GM20000 (cell line): ENCODE measurements around the gene CHURC1.

Experiments
- DNase-seq: peaks from one replicate; pipeline ENCODE4 v3.0.0; 2012; ENCODE audit warnings: low spot score
- TF ChIP-seq, protein P1 (sequence below): IDR thresholded peaks from 2 replicates; pipeline ENCODE4 v1.5.1; 2012; ENCODE audit warnings: mild to moderate bottlenecking, control low read depth; ENCODE audit errors: extremely low read depth, missing control alignments

CHURC1 gene

DNA sequence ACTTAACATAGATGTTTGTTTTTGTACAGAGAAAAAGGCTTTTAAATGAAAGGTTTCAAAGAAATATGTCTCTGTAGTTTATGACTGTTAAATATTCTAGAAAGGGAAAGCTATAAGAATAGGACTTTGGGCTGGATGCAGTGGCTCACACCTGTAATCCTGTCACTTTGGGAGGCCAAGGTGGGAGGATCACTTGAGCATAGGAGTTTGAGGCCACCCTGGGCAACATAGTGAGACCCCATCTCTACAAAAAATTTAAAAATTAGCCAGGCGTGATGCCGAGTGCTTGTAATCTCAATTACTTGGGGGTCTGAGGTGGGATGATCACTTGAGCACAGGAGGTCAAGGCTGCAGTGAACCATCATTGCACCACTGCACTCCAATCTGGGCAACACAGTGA is 16.9 kb downstream of the CHURC1 start:
- DNase-seq = no peak

DNA sequence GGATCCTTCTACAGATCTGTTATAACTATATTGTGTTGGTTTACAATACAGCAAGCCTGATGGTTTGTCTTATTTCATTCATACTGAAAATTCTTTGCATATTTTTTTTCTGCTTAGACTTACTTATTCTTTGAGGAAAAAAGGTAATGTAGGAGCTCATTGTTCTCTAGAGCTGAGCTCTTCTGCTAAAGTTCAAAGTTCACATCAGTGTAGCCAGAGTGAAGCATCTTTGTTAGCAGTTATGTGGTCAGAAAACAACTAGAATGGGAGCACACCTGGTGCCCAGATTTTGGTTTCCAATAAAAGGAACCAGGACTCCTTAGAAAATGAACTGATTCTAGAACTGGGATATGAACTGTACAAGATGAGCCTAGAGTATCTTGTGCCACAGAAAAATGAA is 18.0 kb downstream of the CHURC1 start:
- DNase-seq = no peak
- TF ChIP-seq, protein P1, sequence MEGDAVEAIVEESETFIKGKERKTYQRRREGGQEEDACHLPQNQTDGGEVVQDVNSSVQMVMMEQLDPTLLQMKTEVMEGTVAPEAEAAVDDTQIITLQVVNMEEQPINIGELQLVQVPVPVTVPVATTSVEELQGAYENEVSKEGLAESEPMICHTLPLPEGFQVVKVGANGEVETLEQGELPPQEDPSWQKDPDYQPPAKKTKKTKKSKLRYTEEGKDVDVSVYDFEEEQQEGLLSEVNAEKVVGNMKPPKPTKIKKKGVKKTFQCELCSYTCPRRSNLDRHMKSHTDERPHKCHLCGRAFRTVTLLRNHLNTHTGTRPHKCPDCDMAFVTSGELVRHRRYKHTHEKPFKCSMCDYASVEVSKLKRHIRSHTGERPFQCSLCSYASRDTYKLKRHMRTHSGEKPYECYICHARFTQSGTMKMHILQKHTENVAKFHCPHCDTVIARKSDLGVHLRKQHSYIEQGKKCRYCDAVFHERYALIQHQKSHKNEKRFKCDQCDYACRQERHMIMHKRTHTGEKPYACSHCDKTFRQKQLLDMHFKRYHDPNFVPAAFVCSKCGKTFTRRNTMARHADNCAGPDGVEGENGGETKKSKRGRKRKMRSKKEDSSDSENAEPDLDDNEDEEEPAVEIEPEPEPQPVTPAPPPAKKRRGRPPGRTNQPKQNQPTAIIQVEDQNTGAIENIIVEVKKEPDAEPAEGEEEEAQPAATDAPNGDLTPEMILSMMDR = no peak

More for the DNA sequence above, 16.9 kb downstream of the CHURC1 start:
- TF ChIP-seq, protein P1 = no peak

DNA sequence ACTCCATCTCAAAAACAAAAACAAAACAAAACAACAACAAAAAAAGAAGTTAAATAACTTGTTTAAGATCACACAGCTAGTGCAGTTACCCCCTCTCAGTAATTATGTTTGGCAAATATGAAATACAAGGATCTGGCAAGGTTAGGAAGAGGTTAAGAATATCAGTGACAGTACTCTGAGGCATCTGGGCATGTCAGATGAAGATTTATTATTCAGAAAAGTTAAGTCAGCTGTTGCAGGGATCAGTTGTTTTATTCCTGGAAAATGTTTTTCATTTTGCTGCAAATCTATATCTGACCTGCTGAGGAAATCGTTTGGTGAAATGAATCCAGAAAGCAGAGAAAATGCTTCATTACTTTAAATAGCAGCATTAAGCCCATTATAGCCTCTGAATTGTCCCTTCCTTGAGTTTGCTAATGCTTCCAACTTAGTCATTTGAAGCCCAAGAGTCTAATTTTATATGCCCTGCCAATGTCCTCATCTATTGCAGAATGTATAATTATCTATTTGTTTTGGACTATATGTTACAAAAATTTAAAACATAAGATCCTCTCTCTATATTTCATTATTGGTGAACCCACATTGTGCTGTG is 20.2 kb downstream of the CHURC1 start:
- no peak for DNase-seq
- TF ChIP-seq, protein P1 = no peak

DNA sequence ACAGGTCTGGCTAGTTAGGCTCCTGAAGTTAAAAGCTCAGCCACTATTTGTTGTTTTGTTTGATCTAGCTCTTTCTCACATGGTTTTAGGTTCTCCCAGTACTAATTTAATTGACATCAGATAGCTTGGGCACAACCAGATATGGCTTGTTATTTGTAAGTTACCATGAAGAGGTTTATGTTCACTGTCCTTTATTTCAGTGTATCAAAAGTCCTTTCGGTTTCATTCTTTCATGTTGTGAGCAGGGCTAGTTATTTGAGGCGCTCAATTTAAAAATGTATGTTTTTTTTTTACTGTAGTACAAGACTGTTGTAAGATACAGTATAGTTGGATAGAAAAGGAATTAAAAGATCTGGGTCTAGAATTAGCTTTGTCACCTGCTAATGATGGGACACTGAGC is 21.3 kb downstream of the CHURC1 start:
- TF ChIP-seq, protein P1 = no peak
- no peak for DNase-seq

DNA sequence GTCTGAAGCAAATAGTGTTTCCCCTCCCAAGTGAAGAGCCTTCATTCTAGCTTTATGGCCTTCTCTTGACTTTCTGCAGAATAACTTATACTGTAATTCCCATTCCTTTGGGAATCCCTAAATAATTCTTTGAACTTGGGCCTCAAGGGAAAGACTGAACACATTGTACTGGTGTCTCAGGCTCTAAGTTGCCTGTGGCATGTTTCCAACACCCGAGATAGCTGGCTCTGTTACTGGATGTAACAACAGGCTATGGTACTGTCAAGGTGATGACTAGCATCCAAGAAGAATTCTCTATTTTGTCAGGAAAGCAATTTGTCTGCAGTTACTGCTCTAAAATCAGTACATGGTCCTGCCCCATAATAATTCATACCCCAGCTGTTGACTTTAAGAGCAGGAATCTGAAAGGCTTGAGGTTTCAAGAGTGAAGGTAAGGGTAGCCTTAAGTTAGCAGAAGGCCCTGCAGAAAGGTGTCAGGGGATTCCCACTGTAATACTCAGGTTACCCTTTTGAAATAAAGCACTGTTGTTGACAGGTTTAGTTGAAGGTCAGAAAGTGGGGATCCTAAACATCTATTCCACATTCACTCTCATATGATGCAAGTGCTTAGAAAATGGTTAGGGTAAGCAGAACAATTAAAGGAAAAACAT is 23.0 kb downstream of the CHURC1 start:
- no peak for DNase-seq
- TF ChIP-seq, protein P1 = no peak

DNA sequence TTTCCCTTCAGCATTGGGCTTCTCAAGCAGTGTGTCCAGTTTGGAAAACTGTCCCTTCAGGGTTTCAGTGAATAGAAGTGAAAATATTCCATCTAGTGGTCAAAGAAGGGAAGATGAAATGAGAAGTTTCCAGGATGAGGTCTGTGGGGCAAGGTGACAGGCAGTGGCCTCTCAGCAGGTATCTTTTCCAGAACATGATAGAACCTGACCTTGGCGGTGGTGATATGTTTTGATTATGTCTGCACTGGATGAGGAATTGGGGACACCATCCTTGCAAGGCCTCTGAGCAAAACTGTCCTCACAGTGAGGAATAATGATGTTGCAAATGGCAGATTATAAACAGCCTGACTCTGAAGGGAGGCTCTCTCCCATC is 23.6 kb downstream of the CHURC1 start:
- TF ChIP-seq, protein P1 = no peak
- no peak for DNase-seq

DNA sequence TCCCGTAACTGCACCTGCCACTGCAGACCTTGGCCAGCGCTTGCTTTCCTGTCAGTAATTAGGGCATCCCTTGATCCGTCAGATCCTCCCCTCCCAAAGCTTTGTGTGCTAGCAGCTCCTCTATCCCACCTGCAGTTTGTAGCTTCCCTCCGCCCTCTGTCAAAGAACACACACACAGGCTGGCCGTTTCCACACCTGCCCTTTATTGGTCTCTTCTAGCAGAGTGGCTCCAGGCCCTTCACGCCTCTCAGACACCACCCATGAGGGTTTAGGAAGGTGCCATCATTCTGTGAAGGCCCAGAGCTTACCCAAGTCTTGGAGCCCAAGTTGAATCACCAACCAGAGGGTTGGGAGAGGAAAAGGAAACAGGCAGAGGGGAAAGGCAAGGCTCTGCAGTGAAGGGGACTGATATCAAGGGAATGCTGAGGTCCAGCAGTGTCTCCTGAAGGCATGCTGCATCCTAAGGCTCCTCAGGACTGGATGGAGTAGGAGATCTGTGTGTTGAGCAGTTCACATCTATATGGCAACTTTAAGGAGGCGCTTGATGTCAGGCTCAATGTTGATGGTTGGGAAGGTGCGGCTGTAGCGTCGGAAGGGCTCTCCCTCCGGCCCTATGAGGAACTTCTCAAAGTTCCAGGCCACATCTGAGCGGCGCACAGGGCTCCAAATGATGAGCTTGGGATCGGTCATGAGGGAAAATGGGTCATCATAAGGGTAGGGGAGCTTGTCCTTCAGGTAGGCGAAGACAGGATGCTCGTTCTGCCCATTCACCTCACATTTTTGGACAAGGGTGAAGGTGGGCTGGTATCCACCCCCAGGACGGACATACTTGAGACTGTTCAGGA is 24.9 kb downstream of the CHURC1 start:
- TF ChIP-seq, protein P1 = no peak
- DNase-seq = no peak
